ENCODE results near the gene ITCH. TPM values are rescaled to one million over a fixed set of nuclear protein-coding genes. Genes with fewer than 3 reads are reported as not detected.

Gene ITCH
- total and polyA plus RNA-seq, 9 of the 15 experiments (the other 6 are each of a cell fraction or from before 2014, with no cell fraction given) = 7.5 to 53.0 (median 22.9) TPM

DNA sequence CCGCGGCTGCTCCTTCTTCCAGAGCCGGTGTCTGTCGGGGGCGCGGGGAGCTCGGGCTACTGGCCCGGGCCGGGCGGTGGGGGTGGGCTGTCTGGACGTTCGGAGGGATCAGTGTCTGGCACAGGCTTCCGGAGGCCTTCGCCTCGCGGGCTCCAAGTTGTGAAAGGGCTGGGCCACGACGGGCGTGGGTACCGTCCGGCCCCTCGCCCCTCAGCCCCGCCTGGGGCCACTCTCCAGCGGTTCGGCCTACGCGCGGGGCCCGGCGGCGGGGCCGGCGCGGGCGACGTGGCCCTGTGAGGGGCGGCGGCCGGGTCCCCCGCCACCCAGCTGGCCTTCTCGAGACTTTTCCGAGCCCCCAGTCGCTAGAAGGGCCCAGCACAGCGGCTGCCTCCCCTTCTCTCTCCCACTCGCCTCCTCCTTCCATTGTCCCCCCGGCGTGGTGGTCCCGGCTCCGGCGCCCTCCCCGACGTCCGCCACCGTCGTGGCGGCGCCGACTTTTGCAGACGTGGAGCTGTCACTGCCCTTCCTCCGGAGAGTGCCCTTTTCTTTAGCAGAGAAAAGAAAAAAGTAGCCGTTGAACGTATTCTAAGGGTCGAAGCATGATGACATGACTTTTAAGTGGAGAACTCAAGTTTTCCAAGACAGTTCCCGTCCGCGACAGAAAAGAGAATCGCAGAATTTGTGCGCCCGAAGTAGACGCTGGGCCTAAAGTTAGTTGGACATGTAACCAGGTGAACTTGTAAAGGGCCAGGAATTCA, 571 bp downstream of the ITCH start (continued):
- peak; percentile 94 for TF ChIP-seq RBBP5 (IDR thresholded peaks at IDR 0.05; ENCODE audit: borderline replicate concordance, insufficient read depth, low read length, poor library complexity, severe bottlenecking)
- TF ChIP-seq NRF1 (conservative IDR thresholded peaks at IDR 0.05 in 1 of 2, IDR thresholded peaks at IDR 0.05 in 1 of 2) = 0 out of 4 replicates have a peak, but pooled peaks of 1 of the 2 experiments have one; percentile 53
- no peak for TF ChIP-seq RNF2 (IDR thresholded peaks at IDR 0.05)
- TF ChIP-seq NR4A1 (CRISPR knock-in tag; IDR thresholded peaks at IDR 0.05) = no peak
- no peak for TF ChIP-seq NR4A1 (tag; IDR thresholded peaks at IDR 0.05)
- TF ChIP-seq, protein P1, sequence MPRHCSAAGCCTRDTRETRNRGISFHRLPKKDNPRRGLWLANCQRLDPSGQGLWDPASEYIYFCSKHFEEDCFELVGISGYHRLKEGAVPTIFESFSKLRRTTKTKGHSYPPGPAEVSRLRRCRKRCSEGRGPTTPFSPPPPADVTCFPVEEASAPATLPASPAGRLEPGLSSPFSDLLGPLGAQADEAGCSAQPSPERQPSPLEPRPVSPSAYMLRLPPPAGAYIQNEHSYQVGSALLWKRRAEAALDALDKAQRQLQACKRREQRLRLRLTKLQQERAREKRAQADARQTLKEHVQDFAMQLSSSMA (CRISPR knock-in tag; IDR thresholded peaks at IDR 0.05) = 0 out of 2 replicates have a peak, but pooled peaks have one; percentile 53
- TF ChIP-seq KAT7 (CRISPR knock-in tag; IDR thresholded peaks at IDR 0.05; ENCODE audit: borderline replicate concordance) = peak; percentile 77; the same call in 1 of the 2 replicates
- TF ChIP-seq DMBX1 (CRISPR knock-in tag; IDR thresholded peaks at IDR 0.05; ENCODE audit: borderline replicate concordance) = no peak
- no peak for TF ChIP-seq HDAC2 (IDR thresholded peaks at IDR 0.05)
- TF ChIP-seq MAZ (CRISPR knock-in tag; conservative IDR thresholded peaks at IDR 0.05 in 1 of 2, IDR thresholded peaks at IDR 0.05 in 1 of 2) = peak in 1 of 2 experiments; percentile 48; a peak in 1 of 4 replicates
- peak; percentile 38; the same call in 1 of the 2 replicates for TF ChIP-seq ZNF431 (CRISPR knock-in tag; IDR thresholded peaks at IDR 0.05)
- no peak for TF ChIP-seq SREBF2 (CRISPR knock-in tag; IDR thresholded peaks at IDR 0.05)
- peak; percentile 18 for TF ChIP-seq SMAD1 (IDR thresholded peaks at IDR 0.05; ENCODE audit: low read depth, low read length, partially characterized antibody)
- TF ChIP-seq NFRKB (IDR thresholded peaks at IDR 0.05; ENCODE audit: low read depth) = no peak
- TF ChIP-seq, protein P2, sequence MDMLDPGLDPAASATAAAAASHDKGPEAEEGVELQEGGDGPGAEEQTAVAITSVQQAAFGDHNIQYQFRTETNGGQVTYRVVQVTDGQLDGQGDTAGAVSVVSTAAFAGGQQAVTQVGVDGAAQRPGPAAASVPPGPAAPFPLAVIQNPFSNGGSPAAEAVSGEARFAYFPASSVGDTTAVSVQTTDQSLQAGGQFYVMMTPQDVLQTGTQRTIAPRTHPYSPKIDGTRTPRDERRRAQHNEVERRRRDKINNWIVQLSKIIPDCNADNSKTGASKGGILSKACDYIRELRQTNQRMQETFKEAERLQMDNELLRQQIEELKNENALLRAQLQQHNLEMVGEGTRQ (CRISPR knock-in tag; IDR thresholded peaks at IDR 0.05) = peak; percentile 25; the same call in 1 of the 2 replicates
- 0 out of 2 replicates have a peak, but pooled peaks have one; percentile 14 for TF ChIP-seq SIN3B (IDR thresholded peaks at IDR 0.05; ENCODE audit: low read depth)
- TF ChIP-seq PRPF4 (IDR thresholded peaks at IDR 0.05; ENCODE audit: insufficient read depth, low read depth, low read length, poor library complexity, severe bottlenecking) = no peak
- peak; percentile 61; the same call in 1 of the 2 replicates for TF ChIP-seq ATF1 (CRISPR knock-in tag; IDR thresholded peaks at IDR 0.05)
- peak; percentile 81 for TF ChIP-seq ATF1 (tag; IDR thresholded peaks at IDR 0.05)
- no peak for TF ChIP-seq MED1 (CRISPR knock-in tag; IDR thresholded peaks at IDR 0.05; ENCODE audit: borderline replicate concordance)
- TF ChIP-seq ZNF232 (CRISPR knock-in tag; IDR thresholded peaks at IDR 0.05) = no peak
- no peak for TF ChIP-seq TEAD1 (CRISPR knock-in tag; IDR thresholded peaks at IDR 0.05)
- TF ChIP-seq CBX1 (IDR thresholded peaks at IDR 0.05; ENCODE audit: low read depth) = 0 out of 2 replicates have a peak, but pooled peaks have one; percentile 18
